C4-2B (cell line): ENCODE data around the gene RAG1.

ENCODE experiments used
- ZFX ChIP-seq: fragments of 450-650 bp; IDR thresholded peaks from 2 replicates; pipeline ENCODE4 v1.6.1; 2017
- TF ChIP-seq, protein P1 (sequence below): fragments of 450-650 bp; conservative IDR thresholded peaks from 2 replicates; pipeline ENCODE4 v1.5.1; 2017; ENCODE audit warnings: mild to moderate bottlenecking

DNA sequence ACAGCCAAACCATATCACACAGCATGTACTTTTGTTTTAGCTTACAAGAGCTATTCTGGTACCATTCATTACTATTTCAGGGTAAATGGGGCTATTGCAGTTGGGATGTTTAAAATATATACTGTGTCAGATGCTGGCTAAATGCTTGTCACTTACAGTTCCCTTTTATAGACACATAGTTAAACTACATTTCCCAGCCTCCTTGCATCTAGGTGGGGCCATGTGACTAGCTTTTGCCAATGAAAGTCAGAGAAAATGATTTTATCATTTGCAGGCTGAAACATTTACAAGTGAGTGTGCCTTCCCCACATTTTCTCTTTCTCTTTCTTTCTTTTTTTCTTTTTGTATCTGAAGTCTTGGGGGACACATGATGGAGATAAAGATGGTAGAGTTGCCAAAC lies 18.7 kb downstream of the RAG1 start:
- TF ChIP-seq, protein P1, sequence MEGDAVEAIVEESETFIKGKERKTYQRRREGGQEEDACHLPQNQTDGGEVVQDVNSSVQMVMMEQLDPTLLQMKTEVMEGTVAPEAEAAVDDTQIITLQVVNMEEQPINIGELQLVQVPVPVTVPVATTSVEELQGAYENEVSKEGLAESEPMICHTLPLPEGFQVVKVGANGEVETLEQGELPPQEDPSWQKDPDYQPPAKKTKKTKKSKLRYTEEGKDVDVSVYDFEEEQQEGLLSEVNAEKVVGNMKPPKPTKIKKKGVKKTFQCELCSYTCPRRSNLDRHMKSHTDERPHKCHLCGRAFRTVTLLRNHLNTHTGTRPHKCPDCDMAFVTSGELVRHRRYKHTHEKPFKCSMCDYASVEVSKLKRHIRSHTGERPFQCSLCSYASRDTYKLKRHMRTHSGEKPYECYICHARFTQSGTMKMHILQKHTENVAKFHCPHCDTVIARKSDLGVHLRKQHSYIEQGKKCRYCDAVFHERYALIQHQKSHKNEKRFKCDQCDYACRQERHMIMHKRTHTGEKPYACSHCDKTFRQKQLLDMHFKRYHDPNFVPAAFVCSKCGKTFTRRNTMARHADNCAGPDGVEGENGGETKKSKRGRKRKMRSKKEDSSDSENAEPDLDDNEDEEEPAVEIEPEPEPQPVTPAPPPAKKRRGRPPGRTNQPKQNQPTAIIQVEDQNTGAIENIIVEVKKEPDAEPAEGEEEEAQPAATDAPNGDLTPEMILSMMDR = no peak
- no peak for TF ChIP-seq ZFX
